Iris pigment epithelial cell (primary cell): Measurements from ENCODE around the gene SPDYE2.
"Not testable (repeated sequence)": the region's sequence is repeated elsewhere in the genome, so short reads cannot be mapped to it uniquely, and the experiment has no call there.

Experiments
- DNase-seq: peaks from one replicate; pipeline ENCODE4 v3.0.0-alpha.2; 2011; ENCODE audit warnings: low read depth

Gene SPDYE2, protein sequence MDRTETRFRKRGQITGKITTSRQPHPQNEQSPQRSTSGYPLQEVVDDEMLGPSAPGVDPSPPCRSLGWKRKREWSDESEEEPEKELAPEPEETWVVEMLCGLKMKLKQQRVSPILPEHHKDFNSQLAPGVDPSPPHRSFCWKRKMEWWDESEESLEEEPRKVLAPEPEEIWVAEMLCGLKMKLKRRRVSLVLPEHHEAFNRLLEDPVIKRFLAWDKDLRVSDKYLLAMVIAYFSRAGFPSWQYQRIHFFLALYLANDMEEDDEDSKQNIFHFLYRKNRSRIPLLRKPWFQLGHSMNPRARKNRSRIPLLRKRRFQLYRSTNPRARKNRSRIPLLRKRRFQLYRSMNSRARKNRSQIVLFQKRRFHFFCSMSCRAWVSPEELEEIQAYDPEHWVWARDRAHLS

DNA sequence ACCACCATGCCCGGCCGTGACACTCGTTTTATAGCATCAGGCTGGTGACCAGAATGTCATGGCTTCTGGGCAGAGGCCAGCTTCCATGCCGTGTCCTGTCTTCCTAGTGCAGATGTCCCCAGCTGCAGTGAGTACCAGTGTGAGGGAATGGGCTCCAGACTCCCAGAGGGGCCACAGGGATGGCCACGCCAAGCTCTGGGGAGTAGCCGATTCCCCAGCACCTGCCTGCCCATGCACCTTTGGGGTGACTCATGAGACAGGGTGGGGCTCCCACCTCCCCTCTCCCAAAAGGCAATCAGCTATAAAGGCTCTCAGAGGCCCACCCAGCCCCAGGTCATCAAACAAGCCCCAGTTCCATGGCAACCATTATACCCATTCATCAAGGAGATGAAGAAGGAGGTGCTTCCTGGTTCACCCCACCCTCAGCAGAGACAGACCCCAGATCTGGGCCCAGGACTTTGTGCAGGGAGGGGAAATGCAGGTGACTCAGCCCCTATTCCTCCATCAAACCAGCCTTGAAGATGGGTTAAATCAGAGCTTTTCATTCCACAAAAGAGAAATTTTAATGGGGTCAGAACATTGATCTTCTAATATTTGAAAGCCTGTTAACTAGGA is at the start of gene SPDYE2:
SPDYE2 (plus strand) TSS at position 419 of the 615 bp plus-strand sequence. CDS start 2,030 bp downstream, outside the sequence.
- not testable (repeated sequence) for DNase-seq

DNA sequence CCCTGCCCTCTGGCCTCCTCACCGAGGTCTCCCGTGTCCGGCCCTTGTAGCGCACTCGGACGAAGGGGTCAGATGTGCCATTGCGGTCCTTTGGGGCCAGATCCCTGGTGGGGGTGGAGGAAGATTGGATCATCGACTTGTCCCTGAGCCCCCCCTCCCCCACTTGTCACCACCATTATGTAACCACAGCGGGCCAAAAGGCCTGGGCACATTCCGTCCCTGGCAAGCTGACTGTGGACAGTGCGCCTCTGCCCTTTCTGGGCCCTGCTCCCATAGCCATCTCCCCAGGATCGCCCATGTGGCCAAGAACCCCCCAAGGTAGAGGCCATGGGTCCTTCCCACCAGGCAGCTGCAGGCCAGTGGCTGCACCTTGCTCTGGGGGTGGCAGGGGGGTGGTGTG is 47.9 kb upstream of the SPDYE2 start:
- not testable (repeated sequence) for DNase-seq

DNA sequence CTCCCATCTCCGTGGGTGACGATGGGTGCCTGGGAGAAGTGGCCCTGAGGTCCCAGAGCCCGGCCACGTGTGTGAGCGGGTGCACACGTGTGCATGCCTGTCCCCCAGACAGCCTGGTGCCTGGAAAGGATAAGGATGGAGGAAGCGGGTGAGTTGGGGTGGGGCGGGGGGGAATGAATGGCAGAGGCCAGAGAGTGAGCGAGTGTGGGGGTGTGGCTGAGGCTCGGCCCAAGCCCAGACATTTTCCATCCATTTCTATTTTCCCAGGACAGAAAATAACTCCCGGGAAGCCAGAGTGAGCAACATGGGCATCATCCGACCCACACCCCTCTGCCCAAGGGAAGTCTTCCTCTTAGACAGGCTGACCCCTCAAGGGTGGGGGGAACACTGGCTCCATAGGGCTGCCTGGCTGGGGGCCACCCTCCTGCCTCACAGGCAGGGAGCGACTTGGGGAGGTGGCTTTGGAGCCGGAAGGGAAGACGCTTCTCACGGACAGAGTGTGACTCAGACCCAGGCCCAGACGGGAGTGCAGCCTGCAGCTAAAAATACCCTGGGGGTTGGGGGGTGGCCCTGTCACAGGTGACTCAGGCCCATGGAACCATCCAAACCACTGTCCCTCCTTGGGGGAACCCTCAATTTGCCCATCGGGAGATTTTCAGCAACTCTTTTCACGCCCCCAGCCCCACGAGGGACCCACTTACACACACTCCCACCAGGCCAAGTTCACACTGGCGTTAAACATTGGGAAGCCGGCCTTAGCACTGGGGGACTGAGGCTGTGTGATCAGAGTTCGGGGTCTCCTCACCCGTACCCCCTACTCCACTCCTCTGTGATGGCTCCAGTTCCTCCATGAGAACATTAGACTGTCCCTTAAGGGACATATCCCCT is 45.5 kb upstream of the SPDYE2 start:
- not testable (repeated sequence) for DNase-seq

DNA sequence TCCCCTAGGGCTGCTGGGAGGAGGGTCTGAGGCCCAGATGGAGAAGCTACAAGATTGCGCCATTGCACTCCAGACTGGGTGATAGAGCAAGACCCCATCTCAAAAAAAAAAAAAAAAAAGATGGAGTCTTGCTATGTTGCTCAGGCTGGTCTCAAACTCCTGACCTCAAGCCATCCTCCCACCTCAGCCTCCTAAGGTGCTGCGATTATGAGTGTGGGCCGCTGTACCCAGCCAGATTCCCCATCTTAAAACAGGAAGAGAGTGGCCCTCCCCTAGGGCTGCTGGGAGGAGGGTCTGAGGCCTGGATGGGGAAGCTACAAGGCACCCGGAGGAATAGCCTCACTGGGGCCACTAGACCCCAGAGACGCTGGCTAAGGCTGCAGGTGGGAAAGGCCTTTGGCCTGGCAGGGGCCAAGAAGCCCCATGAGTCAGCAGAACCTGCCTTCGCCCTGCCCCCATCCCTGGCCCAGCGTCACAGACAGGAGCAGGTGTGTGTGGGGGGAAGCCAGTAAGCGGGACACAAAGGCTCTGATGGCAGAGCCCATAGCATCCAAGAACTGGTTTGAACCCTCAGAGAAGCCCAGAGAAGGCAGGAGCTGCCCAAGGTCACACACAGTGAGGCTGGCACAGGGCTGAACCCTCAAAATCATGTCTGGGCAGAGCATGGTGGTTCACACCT is 43.5 kb upstream of the SPDYE2 start:
- not testable (repeated sequence) for DNase-seq

DNA sequence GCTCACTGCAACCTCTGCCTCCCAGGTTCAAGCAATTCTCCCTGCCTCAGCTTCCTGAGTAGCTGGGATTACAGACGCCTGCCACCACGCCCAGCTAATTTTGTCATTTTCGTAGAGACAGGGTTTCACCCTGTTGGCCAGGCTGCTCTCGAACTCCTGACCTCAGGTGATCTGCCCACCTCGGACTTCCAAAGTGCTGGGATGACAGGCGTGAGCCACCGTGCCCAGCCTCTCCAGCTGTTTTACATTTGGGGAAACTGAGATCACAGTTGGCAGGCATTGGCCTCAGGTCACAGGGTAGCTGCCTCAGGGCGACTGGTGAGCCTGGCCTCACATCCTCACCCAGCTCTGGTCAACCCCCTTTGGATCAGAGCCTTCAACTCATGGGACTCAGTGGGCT is 40.5 kb upstream of the SPDYE2 start:
- not testable (repeated sequence) for DNase-seq

DNA sequence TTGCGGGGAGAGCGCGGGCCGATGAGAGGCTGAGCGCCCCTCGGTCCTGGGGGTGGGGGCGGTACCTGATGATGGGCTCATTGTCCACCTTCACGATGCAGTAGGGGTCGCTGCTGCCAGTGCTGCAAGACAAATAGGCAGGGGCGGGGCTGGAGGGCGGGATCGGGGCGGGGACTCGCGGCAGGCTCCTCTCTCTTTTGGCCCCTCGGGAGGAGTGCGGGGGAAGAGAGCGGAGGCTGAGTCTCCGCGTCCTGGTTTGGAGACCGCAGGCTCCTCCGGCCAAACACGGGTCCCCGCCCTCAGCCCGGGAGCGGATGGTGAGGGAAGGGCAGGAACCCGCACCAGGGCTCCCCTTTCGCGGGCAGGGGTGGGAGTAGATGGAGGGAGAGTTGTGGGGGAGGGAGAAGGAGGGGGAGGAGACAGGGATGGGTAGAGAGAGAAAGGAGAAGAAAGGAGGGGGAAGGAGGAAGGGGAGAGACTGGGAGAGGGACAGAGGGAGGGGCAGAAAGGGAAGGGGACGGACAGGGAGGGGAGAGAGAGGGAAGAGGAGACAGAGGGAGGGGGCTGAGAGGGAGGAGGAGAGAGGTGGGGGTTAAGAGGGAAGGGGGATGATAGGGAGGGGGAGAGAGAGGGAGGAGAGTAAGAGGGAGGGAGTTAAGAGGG is 39.0 kb upstream of the SPDYE2 start:
- not testable (repeated sequence) for DNase-seq

DNA sequence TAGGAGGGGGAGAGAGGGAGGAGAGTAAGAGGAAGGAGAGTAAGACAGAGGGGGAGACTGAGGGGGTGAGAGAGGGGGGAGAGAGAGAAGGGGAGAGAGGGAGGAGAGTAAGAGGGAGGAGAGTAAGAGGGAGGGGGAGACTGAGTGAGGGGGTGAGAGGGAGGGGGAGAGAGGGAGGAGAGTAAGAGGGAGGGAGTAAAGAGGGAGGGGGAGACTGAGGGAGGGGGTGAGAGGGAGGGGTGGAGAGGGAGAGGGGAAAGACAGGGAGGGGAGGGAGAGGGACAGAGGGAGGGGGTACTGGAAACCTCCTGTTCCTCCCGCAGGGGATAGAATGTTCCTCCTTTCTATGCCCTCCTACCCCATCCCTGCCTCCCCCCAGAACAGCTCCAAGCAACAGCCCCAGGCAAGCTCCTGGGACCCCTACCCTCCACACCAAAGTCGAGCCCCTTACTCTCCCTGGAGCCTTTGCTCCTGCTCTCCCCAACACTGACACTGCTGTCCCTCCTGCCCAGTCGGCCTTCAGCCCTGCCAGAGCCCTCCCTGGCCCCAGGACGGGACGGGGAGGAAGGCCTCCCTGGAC is 38.3 kb upstream of the SPDYE2 start:
- peak; percentile 49 for DNase-seq

DNA sequence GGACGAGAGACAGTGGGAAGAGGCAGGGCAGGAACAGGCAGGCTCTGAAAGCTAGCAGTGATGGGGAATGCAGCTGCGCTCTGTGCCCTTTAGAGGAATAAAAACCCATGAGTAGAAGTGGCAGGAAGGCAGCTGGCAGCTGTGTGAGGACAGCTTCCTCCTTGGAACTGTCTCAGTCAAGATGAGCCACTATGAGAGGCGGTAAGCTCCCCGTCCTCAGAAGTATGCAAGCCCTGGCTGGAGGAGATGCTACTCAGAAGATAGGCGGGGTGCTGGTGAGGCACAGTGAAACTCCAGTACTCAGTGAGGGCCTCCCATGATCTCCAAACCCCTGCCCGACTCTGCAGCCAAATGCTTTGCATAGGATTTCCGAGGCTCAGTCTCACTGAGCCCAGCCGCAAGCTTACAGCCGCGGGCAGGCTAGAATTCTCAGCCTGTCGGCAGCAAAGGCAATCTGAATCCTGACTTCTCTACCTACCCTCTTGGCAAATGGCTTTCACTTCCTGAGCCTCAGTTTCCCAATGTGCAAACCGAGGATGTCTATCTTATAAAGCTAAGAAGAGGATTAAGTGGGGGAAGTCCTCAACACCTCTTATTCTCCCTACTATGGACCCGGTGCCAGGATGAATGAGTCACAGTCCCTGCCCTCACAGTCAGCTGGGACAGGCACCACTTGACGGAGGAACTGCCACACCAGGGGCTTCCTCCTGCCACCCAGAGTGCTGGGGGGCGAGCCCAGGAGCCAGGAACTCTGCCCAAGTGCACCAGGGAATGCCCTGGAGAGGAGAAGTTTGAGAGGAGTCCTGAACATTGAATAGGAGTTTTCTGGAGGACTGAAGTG is 35.9 kb upstream of the SPDYE2 start:
- DNase-seq = not testable (repeated sequence)

DNA sequence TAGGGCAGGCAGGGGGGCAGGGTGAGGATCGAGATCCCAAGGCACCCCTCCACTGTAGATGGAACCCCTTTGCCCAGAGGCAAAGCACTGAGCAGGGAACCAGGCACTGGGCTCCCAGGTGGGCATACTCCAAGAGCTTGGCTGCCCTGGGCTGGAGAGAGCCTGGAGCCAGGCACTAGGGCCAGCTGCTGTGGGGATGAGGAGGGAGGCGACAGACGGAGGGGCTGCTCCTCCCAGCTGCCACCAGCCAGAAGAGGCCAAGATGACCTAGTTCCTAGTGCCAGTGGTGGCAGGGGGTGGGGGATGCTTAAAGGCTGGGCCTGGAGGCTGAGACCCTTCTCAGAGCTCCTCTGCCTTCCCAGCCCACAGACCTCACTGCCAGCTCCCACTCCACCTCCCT is 35.1 kb upstream of the SPDYE2 start:
- DNase-seq = not testable (repeated sequence)

DNA sequence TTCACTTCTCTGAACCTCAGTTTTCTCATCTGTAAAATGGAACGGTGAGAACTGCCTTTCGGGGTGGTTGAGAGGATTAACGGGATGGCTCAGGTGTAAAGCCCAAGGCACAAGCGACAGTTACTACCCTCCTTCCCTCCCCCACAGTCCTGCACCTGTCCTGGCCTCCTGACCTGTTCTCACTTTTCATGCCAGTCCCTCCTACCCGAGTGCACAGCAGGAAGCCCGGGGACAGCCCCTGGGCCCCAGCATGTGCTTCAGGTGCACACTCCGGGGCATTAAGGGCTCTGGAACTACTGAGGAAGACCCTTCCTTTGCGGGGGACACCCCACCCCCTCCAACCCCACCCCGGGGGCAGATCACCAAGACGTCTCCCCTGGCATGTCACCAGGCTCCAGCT is 34.1 kb upstream of the SPDYE2 start:
- DNase-seq = not testable (repeated sequence)

DNA sequence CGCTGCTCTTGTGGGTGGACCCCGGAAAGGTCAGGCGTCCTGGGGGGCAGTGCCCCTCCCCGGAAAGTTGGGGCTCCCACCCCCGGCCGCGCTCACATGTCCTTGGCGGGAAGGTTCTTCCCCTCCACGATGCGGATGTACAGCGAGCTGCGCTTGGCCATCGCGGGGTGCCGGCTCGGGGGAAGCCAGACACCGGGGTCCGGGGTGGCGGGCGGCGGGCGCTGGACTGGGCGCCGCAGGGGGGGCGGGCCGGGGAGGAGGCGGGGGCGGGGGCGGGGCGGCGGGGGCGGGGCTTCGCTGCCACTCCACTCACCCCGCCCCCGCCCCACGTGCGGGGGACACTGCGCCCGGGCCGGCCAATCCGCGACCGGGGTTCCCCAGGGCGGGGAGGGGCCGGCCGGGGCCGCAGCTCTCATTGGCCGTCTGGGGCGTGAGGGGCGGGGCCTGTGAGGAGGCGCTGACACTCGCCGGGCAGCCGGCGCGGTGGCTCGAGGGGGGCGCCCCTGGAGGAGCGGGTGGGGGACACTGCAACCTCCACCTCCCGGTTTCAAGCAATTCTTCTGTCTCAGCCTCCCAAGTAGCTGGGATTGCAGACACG is 33.4 kb upstream of the SPDYE2 start, which contains the start of gene RASA4B:
RASA4B (minus strand) TSS at position 228 of the 598 bp plus-strand sequence; CDS start at position 161, 67 bp downstream.
- DNase-seq = not testable (repeated sequence)

DNA sequence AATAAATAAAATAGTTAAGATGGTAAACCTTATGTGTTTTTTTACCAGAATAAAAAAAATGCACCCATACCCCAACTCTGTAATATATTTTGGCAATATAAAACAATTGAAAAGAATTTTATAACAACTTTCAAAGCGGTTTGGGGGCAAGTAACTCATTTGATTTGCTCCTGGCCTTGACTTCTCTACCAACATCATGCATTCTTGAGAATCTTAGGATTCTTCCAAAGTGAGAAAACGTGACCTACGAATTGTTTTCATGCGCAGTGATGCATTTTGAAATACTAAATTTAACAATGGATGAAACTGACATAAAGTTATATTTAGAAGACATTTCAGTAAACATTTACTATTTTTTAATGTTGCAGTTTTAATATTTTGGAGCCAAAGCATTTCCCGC is 30.2 kb upstream of the SPDYE2 start:
- not testable (repeated sequence) for DNase-seq

DNA sequence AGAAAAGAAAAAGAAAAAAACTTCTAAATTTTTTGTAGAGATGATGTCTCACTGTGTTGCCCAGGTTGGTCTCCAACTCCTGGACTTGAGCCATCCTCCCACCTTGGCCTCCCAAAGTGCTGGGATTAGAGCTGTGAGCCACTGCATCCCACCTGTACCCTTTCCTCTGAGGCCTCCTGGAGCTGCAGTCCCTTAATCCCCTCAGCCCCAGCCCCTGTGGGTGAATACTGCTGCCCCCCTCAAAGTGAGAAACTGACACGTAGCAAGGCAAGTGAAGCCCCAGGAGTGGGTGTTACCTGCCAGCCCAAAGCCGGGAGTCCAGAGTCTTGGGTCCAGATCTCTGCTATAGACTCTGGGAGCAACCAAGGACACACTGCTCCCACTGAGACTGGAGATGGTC is 26.2 kb upstream of the SPDYE2 start:
- DNase-seq = not testable (repeated sequence)

DNA sequence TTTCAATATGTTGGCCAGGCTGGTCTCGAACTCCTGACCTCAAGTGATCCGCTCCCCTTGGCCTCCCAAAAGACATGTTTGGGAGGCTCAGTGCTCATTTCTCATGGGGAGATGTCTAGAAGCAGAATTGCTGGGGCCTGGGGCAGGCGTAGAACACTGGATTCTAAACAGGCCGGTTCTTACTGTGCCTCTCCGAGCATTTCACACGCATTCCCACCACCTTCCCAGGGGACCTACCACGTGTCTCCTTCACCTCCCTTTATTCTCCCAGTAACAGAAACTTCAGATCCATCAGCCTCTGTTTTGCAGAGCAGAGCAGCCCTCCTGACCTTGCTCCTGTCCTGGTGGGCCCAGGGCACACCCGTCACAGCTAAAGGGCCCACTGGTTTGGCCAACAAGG is 23.8 kb upstream of the SPDYE2 start:
- DNase-seq = not testable (repeated sequence)

DNA sequence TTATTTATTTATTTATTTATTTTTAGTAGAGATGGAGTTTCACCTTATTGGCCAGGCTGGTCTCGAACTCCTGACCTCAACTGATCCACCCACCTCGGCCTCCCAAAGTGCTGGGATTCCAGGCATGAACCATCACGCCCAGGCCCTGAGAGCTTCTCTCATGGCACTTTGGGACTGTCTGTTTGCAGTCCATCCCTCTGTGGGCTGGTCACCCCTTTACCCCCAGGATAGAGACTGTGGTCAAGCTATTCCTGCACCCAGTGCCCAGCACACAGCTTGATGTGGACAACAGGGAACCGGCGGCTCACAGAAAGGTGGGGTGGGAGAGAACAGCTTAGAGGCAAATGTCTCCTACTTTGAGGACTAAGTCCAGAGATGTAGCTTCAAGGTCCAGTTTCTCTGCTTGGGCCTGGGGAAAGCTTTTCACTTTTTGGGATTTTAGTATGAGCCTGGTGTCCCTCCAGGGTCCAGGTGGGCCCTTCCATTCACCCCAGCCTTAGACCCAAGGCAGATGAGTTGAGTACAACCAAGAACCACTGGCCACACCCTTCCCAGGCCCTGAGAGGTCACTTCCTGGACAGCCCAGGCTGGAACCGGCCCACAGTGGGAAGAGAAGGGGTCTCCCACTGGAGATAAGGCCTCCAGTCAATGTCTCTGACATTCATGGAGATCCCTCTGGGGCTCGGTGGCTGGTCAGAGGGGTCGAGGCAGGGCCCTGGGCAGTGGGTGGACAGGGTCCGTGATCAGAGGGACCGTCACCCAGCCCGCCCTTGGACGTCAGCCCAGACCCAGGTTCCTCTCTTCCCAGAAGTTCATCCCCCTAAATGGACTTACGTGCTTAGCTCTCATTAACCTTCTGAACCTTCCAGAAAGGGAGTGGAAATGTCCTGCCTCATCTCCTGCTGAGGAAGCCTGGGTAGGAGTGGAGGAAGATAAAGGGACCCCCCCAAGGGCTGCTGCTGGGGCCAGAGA is 22.9 kb upstream of the SPDYE2 start:
- not testable (repeated sequence) for DNase-seq

DNA sequence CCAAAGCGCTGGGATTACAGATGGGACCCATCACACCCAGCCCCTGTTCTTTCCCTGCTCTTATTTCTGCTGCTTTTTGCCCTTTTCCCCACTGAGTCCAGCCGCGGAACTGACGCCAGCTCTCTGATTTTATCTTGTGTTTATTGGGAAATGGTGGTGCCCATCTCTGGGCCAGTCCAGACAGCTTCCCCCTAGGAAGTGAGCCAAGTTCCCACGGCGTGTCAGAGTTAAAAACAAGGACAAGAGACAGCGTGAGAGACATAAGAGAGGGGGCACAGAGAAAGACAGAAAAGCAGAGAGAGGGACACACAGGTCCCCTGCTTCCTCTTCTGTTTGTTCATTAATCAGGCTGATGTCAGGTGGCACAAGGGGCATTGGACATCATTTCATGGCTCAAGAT is 19.4 kb upstream of the SPDYE2 start:
- not testable (repeated sequence) for DNase-seq

DNA sequence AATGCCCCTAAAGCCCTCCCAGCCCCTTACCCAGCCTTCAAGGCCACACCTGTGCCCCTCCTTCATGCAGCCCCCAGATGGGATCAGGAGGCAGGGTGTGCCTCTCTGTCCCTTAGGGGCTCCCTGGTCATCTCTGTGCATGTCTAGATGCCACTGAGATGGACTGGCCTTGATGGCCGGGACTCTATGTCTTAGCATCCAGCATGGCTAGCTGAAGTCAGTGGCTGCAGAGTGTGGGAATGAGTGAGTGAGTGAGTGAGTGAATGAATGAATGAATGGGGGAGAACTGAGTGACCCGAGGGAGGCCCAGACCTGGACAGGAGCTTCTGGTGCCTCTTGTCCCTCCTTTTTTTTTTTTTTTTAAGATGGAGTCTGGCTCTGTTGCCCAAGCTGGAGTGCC is 18.9 kb upstream of the SPDYE2 start:
- DNase-seq = not testable (repeated sequence)

DNA sequence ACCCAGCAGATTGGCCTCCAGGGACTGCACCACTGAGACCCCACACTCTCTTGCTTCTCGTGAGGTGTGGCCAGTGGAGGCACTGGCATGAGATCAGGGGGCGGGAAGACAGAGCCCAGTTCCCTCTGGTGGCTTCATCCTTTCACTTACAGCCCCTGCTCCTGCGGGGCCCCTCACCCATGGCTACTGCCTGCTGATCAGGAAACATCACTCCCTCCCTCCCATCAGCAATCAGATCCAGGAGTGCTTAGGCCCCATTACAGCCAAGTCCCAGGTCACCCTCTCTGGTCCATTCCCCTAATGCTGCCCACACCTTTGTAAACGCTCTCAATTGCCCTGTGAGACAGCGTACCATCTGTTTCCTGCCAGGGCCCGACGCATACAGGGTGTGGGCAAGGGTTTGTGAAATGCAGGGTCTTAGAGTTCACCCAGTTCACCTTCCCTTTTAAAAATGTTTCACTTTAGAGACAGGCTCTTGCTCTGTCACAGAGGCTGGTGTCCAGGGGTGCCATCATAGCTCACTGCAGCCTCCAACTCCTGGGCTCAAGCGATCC is 15.9 kb upstream of the SPDYE2 start:
- DNase-seq = not testable (repeated sequence)
